ENCODE measurements around the gene YPEL1.
A peak's percentile ranks its signal among the peaks of the same experiment; 100 is the strongest.

Gene YPEL1

GRCh38 chr22:21652010-21652546, 83.5 kb downstream of the YPEL1 start:
- peak; percentile 73 for DNase-seq

- DNase-seq = no peak
Measured at GRCh38 chr22:21651521-21652009, 84.0 kb downstream of the YPEL1 start.

GRCh38 chr22:21650823-21651520, 84.6 kb downstream of the YPEL1 start:
- DNase-seq = no peak

GRCh38 chr22:21650280-21650679, 85.3 kb downstream of the YPEL1 start:
- no peak for DNase-seq

All from activated CD4-positive, alpha-beta T cell treated with anti-CD3 and anti-CD28 coated beads for 1 hour (primary cell).